Neutrophil (primary cell): ENCODE data around the gene ZFP37.
"Not testable (repeated sequence)": the region's sequence is repeated elsewhere in the genome, so short reads cannot be mapped to it uniquely, and the experiment has no call there.

Experiments
- H3K27ac ChIP-seq: fragments of 200-600 bp; sonication (generic); 2 replicates; pipeline ENCODE4 v1.5.1; 2016; ENCODE audit warnings: mild to moderate bottlenecking, moderate library complexity
- H3K27me3 ChIP-seq: fragments of 200-600 bp; sonication (generic); 2 replicates; pipeline ENCODE4 v1.6.0; 2016; ENCODE audit warnings: mild to moderate bottlenecking
- H3K36me3 ChIP-seq: fragments of 200-600 bp; sonication (generic); 2 replicates; pipeline ENCODE4 v1.5.1; 2017
- H3K4me1 ChIP-seq, 2 experiments: fragments of 200-600 bp in 1 of 2; sonication (generic) in 1 of 2; 1 replicate in 1 of 2; 2 replicates in 1 of 2; pipeline versions ENCODE4 v1.5.1 to v1.6.1; 2013 to 2016; ENCODE audit warnings: low read depth in 1 of 2, low read length in 1 of 2, mild to moderate bottlenecking in 1 of 2, moderate library complexity in 1 of 2; ENCODE audit not compliant: control insufficient read depth in 1 of 2, insufficient read depth in 1 of 2
- H3K4me3 ChIP-seq, 2 experiments: fragments of 200-600 bp in 1 of 2; sonication (generic) in 1 of 2; 1 replicate in 1 of 2; 2 replicates in 1 of 2; pipeline ENCODE4 v1.5.1; 2013 to 2016; ENCODE audit warnings: low read depth in 1 of 2, low read length in 1 of 2, mild to moderate bottlenecking in 1 of 2, moderate library complexity in 1 of 2
- H3K9me3 ChIP-seq: fragments of 200-600 bp; sonication (generic); 2 replicates; pipeline ENCODE4 v1.5.1; 2016
- CTCF ChIP-seq: fragments of 200-600 bp; sonication (generic); IDR thresholded peaks from 2 replicates; pipeline ENCODE4 v1.5.1; 2016; ENCODE audit warnings: antibody characterized with exemption

ZFP37 gene

GRCh38 chr9:113056191-113057106, at the start of gene ZFP37:
ZFP37 (minus strand) TSS chr9:113056724; CDS start chr9:113056688, 36 bp downstream.
- Histone ChIP-seq H3K4me1 (no peaks in the 10 kb centered on the region), H3K4me3 (peak within 1 kb of the TSS; percentile 12 to 28), H3K27me3 (peaks cover 56% of the 10 kb centered on the region), H3K9me3 (peaks cover 32% of the 10 kb centered on the region), H3K36me3 (no peaks in the 10 kb centered on the region), H3K27ac (no peak within 1 kb of the TSS)
- no peak for TF ChIP-seq CTCF

DNA sequence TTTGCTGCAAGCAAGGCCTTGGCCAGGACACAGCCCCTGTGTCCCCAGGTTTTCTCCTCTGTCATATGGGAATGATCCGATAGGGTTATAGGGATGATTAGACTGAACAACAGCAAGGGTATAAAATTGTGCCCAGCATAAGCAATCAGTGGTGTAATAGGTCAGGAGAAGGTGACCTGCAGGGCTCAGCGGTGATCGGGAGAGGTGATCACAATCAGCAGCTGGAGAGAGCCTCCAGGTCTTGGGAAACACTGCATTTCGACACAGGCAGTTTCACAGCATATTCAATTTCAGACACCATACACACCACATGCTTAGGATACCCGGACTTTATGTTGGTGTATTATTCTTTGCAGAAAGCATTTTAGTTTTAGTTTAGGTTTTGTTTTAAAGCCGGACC, 48.8 kb upstream of the ZFP37 start:
- not testable (repeated sequence) for H3K4me3 ChIP-seq, H3K36me3 ChIP-seq

GRCh38 chr9:113095561-113095960, 39.0 kb upstream of the ZFP37 start:
- no peak for TF ChIP-seq CTCF
- peaks cover 75% of the 10 kb centered on the region for H3K27me3 ChIP-seq
- no peak overlapping the region for H3K4me3 ChIP-seq
- H3K27ac ChIP-seq, result no peak overlapping the region
- no peaks in the 10 kb centered on the region for H3K36me3 ChIP-seq
- peaks cover 1% of the 10 kb centered on the region for H3K9me3 ChIP-seq
- no peaks in the 10 kb centered on the region for H3K4me1 ChIP-seq

More for the DNA sequence above, 48.8 kb upstream of the ZFP37 start:
- H3K4me1 ChIP-seq, H3K9me3 ChIP-seq, H3K27ac ChIP-seq: not testable (repeated sequence)
- H3K27me3 ChIP-seq, result peaks cover 38% of the 10 kb centered on the region

DNA sequence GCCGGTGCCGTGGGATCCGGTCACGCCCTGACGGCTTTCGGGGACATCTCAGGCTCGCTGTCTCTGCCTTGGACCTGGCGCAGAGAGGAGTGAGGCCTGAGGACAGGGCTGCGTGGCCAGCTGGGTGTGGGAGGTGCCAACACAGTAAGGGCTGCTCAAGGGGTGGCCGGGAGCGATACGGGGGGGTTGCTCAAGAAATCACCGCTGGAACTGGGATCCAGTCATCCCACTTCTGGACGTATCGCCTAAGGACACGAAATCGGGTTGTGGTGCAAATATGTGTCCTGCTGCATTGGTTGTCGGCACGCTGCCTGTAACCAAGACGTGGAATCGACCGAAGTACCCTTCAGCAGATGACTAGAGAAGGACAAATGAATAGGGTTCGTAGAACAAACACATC, 33.4 kb upstream of the ZFP37 start:
- not testable (repeated sequence) for H3K27ac ChIP-seq, H3K4me1 ChIP-seq, H3K9me3 ChIP-seq, H3K4me3 ChIP-seq, H3K36me3 ChIP-seq
- peaks cover 62% of the 10 kb centered on the region for H3K27me3 ChIP-seq

DNA sequence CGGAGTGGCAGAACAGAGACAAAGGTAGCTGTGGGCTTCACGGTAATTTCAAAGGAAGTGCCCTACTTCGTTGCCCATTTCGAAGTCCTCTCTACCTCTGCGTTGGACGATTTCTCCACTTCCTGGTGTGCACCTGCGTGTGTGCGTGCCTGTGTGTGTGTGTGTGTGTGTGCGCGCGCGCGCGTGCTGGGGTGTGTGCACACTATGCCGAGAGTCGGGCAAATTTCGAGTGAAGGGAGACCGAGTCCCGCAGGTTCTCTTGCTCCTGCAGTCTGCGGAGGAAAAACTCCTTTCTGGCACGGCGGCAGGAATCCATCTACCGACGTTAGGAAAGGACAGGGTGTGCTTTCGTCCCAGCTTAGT, 32.6 kb upstream of the ZFP37 start:
- H3K27me3 ChIP-seq, result peaks cover 57% of the 10 kb centered on the region
- not testable (repeated sequence) for H3K9me3 ChIP-seq, H3K4me3 ChIP-seq, H3K27ac ChIP-seq, H3K4me1 ChIP-seq, H3K36me3 ChIP-seq

DNA sequence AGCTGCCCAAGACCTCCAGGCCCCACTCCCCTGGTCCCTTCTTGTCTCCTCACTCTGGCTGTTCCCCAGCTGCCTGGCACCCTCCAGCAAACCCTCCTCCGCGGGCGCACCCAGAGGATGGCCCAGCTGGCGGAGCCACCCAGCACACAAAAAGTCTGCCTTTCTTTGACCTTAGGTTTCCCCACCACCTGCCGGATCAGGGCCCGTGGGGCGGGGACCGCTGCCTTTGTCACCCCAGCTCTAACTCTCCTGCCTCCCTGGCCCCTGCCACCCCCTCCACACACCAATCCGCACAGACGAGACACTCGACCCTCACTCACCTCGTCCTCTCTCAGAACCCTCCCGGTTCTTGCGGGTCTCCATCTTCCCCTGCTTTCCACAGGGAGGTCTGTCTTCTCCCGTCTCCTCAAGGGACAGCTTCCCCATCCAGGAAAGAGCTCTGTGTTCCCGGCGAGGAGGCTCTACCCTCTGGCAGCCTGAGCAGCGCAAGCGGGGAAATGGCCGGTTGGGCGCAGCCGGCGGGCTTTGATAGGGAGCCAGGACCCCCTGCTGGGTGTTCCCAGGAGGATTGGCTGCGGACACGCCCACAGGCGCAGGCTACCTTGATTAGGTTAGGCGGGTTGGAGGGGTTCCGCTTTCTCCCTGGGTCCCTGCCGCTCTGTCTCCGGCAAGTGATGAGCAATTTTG, 32.1 kb upstream of the ZFP37 start:
- not testable (repeated sequence) for H3K4me3 ChIP-seq, H3K9me3 ChIP-seq, H3K27ac ChIP-seq, H3K4me1 ChIP-seq, H3K36me3 ChIP-seq
- peaks cover 51% of the 10 kb centered on the region for H3K27me3 ChIP-seq

GRCh38 chr9:113062932-113063310, 6.4 kb upstream of the ZFP37 start:
- H3K36me3 ChIP-seq, H3K27ac ChIP-seq, H3K4me1 ChIP-seq, H3K4me3 ChIP-seq: not testable (repeated sequence)
- Histone ChIP-seq H3K27me3 (peaks cover 41% of the 10 kb centered on the region), H3K9me3 (peaks cover 26% of the 10 kb centered on the region)

DNA sequence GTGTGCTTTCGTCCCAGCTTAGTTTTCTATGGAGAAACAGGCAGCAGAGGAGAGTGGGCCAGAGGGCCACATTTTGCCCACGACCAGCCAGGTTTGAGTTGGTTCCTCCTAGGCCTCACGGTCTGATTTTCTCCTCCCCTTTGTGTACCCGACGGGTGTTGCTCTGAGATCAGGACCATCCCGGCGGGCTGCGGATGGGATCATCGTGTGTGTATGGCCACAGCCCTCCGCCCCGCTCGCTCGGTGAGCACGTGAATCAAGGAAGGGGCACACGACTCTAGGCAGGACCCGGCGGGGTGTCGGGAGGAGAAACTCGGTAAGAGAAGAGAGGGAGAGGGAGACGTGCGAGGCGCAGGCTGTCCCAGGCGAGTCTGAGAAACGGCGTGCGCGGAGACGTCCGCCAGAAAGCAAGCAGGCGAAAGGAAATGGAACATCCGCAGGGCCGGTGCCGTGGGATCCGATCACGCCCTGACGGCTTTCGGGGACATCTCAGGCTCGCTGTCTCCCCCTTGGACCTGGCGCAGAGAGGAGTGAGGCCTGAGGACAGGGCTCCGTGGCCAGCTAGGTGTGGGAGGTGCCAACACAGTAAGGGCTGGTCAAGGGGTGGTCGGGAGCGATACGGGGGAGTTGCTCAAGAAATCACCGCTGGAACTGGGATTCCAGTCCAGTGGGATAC, 5.9 kb upstream of the ZFP37 start:
- not testable (repeated sequence) for H3K36me3 ChIP-seq, H3K4me1 ChIP-seq, H3K27ac ChIP-seq, H3K4me3 ChIP-seq
- Histone ChIP-seq H3K9me3 (peaks cover 31% of the 10 kb centered on the region), H3K27me3 (peaks cover 46% of the 10 kb centered on the region)

GRCh38 chr9:113061072-113061850, 4.7 kb upstream of the ZFP37 start:
- H3K27me3 ChIP-seq, result peaks cover 57% of the 10 kb centered on the region
- peaks cover 41% of the 10 kb centered on the region for H3K9me3 ChIP-seq
- H3K27ac ChIP-seq, result not testable (repeated sequence)

GRCh38 chr9:113059581-113060284, 3.2 kb upstream of the ZFP37 start:
- H3K27ac ChIP-seq, H3K4me1 ChIP-seq, H3K36me3 ChIP-seq, H3K4me3 ChIP-seq: not testable (repeated sequence)
- H3K27me3 ChIP-seq, result peaks cover 73% of the 10 kb centered on the region
- peaks cover 46% of the 10 kb centered on the region for H3K9me3 ChIP-seq

More at GRCh38 chr9:113061072-113061850, 4.7 kb upstream of the ZFP37 start:
- not testable (repeated sequence) for H3K36me3 ChIP-seq, H3K4me1 ChIP-seq, H3K4me3 ChIP-seq
